ENCODE measurements around the gene HECTD2.

DNA sequence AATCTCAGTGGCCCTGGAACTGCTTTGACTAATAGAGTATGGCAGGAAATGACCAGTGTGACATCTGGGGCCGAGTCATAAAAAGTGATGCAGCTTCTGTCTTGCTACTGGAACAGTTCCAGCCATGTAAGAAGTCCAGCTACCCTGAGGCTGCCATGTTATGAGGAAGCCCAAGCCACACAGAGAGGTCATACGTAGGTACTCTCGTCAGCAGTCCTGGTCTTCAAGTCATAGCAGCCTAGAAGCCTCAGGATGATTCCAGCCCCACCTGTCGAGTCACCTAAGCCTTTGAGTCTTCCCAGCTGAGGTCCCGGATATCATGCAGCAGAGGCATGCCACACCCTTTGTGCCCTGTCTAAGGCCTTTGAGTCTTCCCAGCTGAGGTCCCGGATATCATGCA, 130.6 kb downstream of the HECTD2 start:
- TF ChIP-seq CTCF (IDR thresholded peaks at IDR 0.05) (no peak), POLR2A (IDR thresholded peaks at IDR 0.05) (no peak), EP300 (IDR thresholded peaks at IDR 0.05) (no peak), POLR2AphosphoS5 (IDR thresholded peaks at IDR 0.05) (no peak)

All from sigmoid colon (tissue), 4 donors.